ENCODE data around the gene FAM174B.

FAM174B gene

GRCh38 chr15:92629276-92629974 is 26.1 kb downstream of the FAM174B start:
- DNase-seq (ENCODE audit: extremely low spot score): no peak
- ChIA-PET POLR2A (no interaction called here), CTCF (interaction anchor here (0.7 to 1.6 kb wide), 11 partner anchors 9 to 179 kb away, joined by 3 to 9 read pairs (median 4); no protein-coding TSS in a partner anchor)
- TF ChIP-seq CTCF (IDR thresholded peaks at IDR 0.05; ENCODE audit: control extremely low read depth, extremely low read depth, low read depth, missing control alignments): no peak

- CTCF ChIA-PET: interaction anchor here (1.3 kb wide), 1 partner anchor 37 kb away, joined by 3 read pairs; no protein-coding TSS in a partner anchor
Observed at GRCh38 chr15:92627014-92627413, 28.6 kb downstream of the FAM174B start.

GRCh38 chr15:92625251-92625980 is 30.2 kb downstream of the FAM174B start:
- CTCF ChIA-PET: interaction anchor here (1.0 to 1.1 kb wide), 2 partner anchors 10 to 32 kb away, joined by 3 read pairs; no protein-coding TSS in a partner anchor
- peak; percentile 56 for DNase-seq (ENCODE audit: extremely low spot score)
- POLR2A ChIA-PET: no interaction called here
- TF ChIP-seq CTCF (IDR thresholded peaks at IDR 0.05; ENCODE audit: control extremely low read depth, extremely low read depth, low read depth, missing control alignments): peak; percentile 17

More at GRCh38 chr15:92627014-92627413, 28.6 kb downstream of the FAM174B start:
- POLR2A ChIA-PET: no interaction called here
- DNase-seq (ENCODE audit: extremely low spot score): no peak
- no peak for TF ChIP-seq CTCF (IDR thresholded peaks at IDR 0.05; ENCODE audit: control extremely low read depth, extremely low read depth, low read depth, missing control alignments)

- no peak for TF ChIP-seq CTCF (IDR thresholded peaks at IDR 0.05; ENCODE audit: control extremely low read depth, extremely low read depth, low read depth, missing control alignments)
- ChIA-PET CTCF (interaction anchor here (1.1 kb wide), 1 partner anchor 32 kb away, joined by 3 read pairs; no protein-coding TSS in a partner anchor), POLR2A (no interaction called here)
- no peak for DNase-seq (ENCODE audit: extremely low spot score)
Observed at GRCh38 chr15:92624401-92624991, 31.1 kb downstream of the FAM174B start.

- ChIA-PET CTCF (interaction anchor here (1.2 kb wide), 1 partner anchor 12 kb away, joined by 4 read pairs; no protein-coding TSS in a partner anchor), POLR2A (no interaction called here)
- TF ChIP-seq CTCF (IDR thresholded peaks at IDR 0.05; ENCODE audit: control extremely low read depth, extremely low read depth, low read depth, missing control alignments): no peak
- DNase-seq (ENCODE audit: extremely low spot score): no peak
Observed at GRCh38 chr15:92623435-92623834, 32.1 kb downstream of the FAM174B start.

- CTCF ChIA-PET: interaction anchor here (1.2 kb wide), 1 partner anchor 10 kb away, joined by 4 read pairs; no protein-coding TSS in a partner anchor
- POLR2A ChIA-PET: no interaction called here
- no peak for TF ChIP-seq CTCF (IDR thresholded peaks at IDR 0.05; ENCODE audit: control extremely low read depth, extremely low read depth, low read depth, missing control alignments)
Observed at GRCh38 chr15:92621972-92622533, 33.5 kb downstream of the FAM174B start.

More at GRCh38 chr15:92621972-92622533, 33.5 kb downstream of the FAM174B start:
- DNase-seq (ENCODE audit: extremely low spot score): no peak

All from GM10248 (cell line).